Lower leg skin (tissue), 4 donors: Measurements from ENCODE around the gene FGD1. TPM values are rescaled to one million over a fixed set of nuclear protein-coding genes. Genes with fewer than 3 reads are reported as not detected.

Source experiments
- DNase-seq, 2 donors: peaks; one replicate each; pipeline ENCODE4 v3.0.0-alpha.2; 2019; ENCODE audit warnings: low spot score in 2 of 2
- H3K4me3 ChIP-seq: fragments of 200-600 bp; sonication (generic); 2 replicates; pipeline ENCODE4 v1.5.1; 2017; ENCODE audit warnings: mild to moderate bottlenecking, low read depth; ENCODE audit not compliant: poor library complexity, severe bottlenecking
- CTCF ChIP-seq, 3 donors: fragments of 450-650 bp; IDR thresholded peaks; one replicate each; pipeline ENCODE4 v1.5.1; 2016; ENCODE audit warnings: antibody characterized with exemption in 3 of 3, mild to moderate bottlenecking in 3 of 3, moderate library complexity in 2 of 3
- POLR2A ChIP-seq, 2 donors: fragments of 450-650 bp; IDR thresholded peaks; one replicate each; pipeline ENCODE4 v1.6.1; 2016 to 2017; ENCODE audit warnings: antibody characterized with exemption in 2 of 2, mild to moderate bottlenecking in 1 of 2, moderate library complexity in 1 of 2
- WGBS, 2 donors: methylation state at CpG; one replicate each; pipeline ENCODE4 v1.1.5; 2018; 5-methylcytosine and 5-hydroxymethylcytosine counted together
- intact Hi-C: fragments of 100-400 bp; cut with DNase I; formaldehyde crosslinking; loops from one replicate; pipeline ENCODE4 v1.15.0; 2023; ENCODE audit warnings: low total_unique reads
- total RNA-seq, 4 donors: library from RNA; depleted of rRNA; stranded (reverse); fragments of >200 nt; gene quantifications; one replicate each; pipeline ENCODE4 v1.1.0, GENCODE V29; 2016

Gene FGD1
- total RNA-seq, 4 donors from 2014 or later = 5.3 to 7.1 (median 6.7) TPM

DNA sequence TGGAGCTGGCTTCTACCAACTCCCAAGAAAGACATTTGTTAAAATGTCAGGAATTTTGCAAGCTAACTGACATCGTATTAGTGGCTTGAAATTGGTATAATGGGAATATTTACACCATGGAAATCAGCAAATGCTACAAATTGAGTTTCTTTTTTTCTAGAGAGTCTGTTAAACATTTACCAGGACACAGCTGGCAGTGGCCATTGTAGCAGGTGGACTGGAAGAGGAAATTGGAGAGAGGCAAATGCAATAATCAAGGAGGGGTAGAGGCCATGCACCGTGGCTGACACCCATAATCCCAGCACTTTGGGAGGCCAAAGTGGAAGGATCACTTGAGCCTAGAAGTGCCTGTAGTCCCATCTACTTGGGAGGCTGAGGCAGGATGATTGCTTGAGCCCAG lies 88.8 kb downstream of the FGD1 start:
- WGBS, 2 donors = 71 to 77% methylated on average over 2 of the region's 2 CpGs
- intact Hi-C loops = no loop called here
- TF ChIP-seq POLR2A (IDR thresholded peaks at IDR 0.05) (no peak), CTCF (IDR thresholded peaks at IDR 0.05) (no peak)
- no peak for DNase-seq
- no peak overlapping the region for H3K4me3 ChIP-seq

DNA sequence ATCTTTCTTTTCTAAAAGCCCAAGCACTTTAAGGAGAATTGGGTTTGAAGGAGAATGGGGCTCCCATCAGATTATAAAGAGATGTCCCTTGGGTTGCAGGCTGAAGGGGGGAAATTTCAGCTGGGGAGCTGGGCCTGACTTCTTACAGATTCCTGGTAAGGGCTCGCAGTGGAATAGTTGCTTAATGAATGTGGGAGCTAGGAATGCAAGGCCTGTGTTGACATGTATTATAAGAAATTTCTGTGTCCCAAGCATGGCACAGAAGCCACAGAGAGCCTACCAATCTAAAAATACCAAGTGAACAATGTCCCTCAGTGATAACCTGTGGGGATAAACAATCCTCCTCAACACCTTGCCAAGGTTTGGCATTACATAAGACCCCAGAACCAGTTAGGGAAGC lies 98.9 kb downstream of the FGD1 start:
- no peak overlapping the region for H3K4me3 ChIP-seq
- no peak for DNase-seq
- intact Hi-C loops = no loop called here
- 67 to 69% methylated on average over 1 of the region's 1 CpG for WGBS, 2 donors
- no peak for TF ChIP-seq POLR2A (IDR thresholded peaks at IDR 0.05)

Other genes starting within 250 kb of the FGD1 start
- 1 to 10 TPM in 1 of 4 donors, under 1 TPM in 3; 0.25 to 1.2 (median 0.68) TPM for gene WNK3, start 138.2 kb downstream of the FGD1 start, total RNA-seq
- 10 to 100 TPM; 20.2 to 26.8 (median 23.0) TPM for gene TSR2, start 55.8 kb downstream of the FGD1 start, total RNA-seq
- gene GNL3L, start 34.0 kb upstream of the FGD1 start, total RNA-seq = 10 to 100 TPM; 22.6 to 32.1 (median 28.0) TPM